GM21529 (cell line): ENCODE measurements around the gene WDR5.

Source experiments
- ATAC-seq: cut with Tn5 transposase; IDR thresholded peaks from one replicate; pipeline ENCODE4 v1.9.1; 2021; ENCODE audit not compliant: unreplicated experiment

The WDR5 gene

GRCh38 chr9:134206311-134207300, 70.7 kb downstream of the WDR5 start:
- no peak for ATAC-seq

- ATAC-seq = no peak
Observed at GRCh38 chr9:134208310-134208841, 72.5 kb downstream of the WDR5 start.

GRCh38 chr9:134208981-134209725, 73.3 kb downstream of the WDR5 start:
- ATAC-seq = no peak
